ENCODE data around the gene INO80D. TPM values are rescaled to one million over a fixed set of nuclear protein-coding genes. Genes with fewer than 3 reads are reported as not detected.

The INO80D gene
- total and polyA plus RNA-seq, 2 of the 13 experiments (the other 11 are each of a cell fraction or from before 2014, with no cell fraction given) = 7.6 to 7.9 TPM

- no peak for TF ChIP-seq MAZ (IDR thresholded peaks at IDR 0.05; ENCODE audit: borderline replicate concordance, low read depth, low read length)
- no peak for TF ChIP-seq MAZ (CRISPR knock-in tag; IDR thresholded peaks at IDR 0.05; ENCODE audit: low read depth)
- TF ChIP-seq ZNF547 (CRISPR knock-in tag; IDR thresholded peaks at IDR 0.05) = no peak
- TF ChIP-seq NR3C1 (CRISPR knock-in tag; IDR thresholded peaks at IDR 0.05) = no peak
- no peak for TF ChIP-seq ZBTB49 (CRISPR knock-in tag; IDR thresholded peaks at IDR 0.05; ENCODE audit: borderline replicate concordance)
- TF ChIP-seq ZBTB8A (CRISPR knock-in tag; IDR thresholded peaks at IDR 0.05; ENCODE audit: borderline replicate concordance, low read depth) = no peak
- TF ChIP-seq ATF4 (CRISPR knock-in tag; IDR thresholded peaks at IDR 0.05) = no peak
- peak; percentile 41; the same call in 1 of the 2 replicates for TF ChIP-seq SAP130 (CRISPR knock-in tag; IDR thresholded peaks at IDR 0.05; ENCODE audit: low read depth)
- 0 out of 2 replicates have a peak, but pooled peaks have one; percentile 20 for TF ChIP-seq ZNF331 (CRISPR knock-in tag; IDR thresholded peaks at IDR 0.05)
- TF ChIP-seq POLR2AphosphoS5 (IDR thresholded peaks at IDR 0.05; ENCODE audit: low read depth, low read length) = no peak
- no peak for TF ChIP-seq ZNF558 (CRISPR knock-in tag; IDR thresholded peaks at IDR 0.05; ENCODE audit: borderline replicate concordance)
- peak; percentile 91 for TF ChIP-seq SOX5 (CRISPR knock-in tag; IDR thresholded peaks at IDR 0.05; ENCODE audit: borderline replicate concordance)
- no peak for TF ChIP-seq MXD3 (CRISPR knock-in tag; IDR thresholded peaks at IDR 0.05)
- TF ChIP-seq NFIC (IDR thresholded peaks at IDR 0.05; ENCODE audit: low read length) = no peak
- TF ChIP-seq TFAP4 (IDR thresholded peaks at IDR 0.05; ENCODE audit: borderline replicate concordance, low read depth) = peak; percentile 72
- TF ChIP-seq HOMEZ (CRISPR knock-in tag; IDR thresholded peaks at IDR 0.05; ENCODE audit: low read depth) = peak; percentile 19; the same call in 1 of the 2 replicates
- TF ChIP-seq SP2 (CRISPR knock-in tag; IDR thresholded peaks at IDR 0.05) = no peak
- no peak for TF ChIP-seq SOX6 (IDR thresholded peaks at IDR 0.05)
- peak; percentile 68; the same call in 1 of the 2 replicates for TF ChIP-seq SOX6 (CRISPR knock-in tag; IDR thresholded peaks at IDR 0.05)
- no peak for TF ChIP-seq ZNF678 (CRISPR knock-in tag; IDR thresholded peaks at IDR 0.05)
- no peak for TF ChIP-seq GMEB2 (CRISPR knock-in tag; IDR thresholded peaks at IDR 0.05; ENCODE audit: low read depth)
- TF ChIP-seq TBL1XR1 (IDR thresholded peaks at IDR 0.05; ENCODE audit: borderline replicate concordance, low read length, partially characterized antibody) = no peak
- no peak for TF ChIP-seq PPARG (CRISPR knock-in tag; conservative IDR thresholded peaks at IDR 0.05)
- TF ChIP-seq XRCC5 (optimal IDR thresholded peaks at IDR 0.05; ENCODE audit: low read length) = peak; percentile 22
Observed at GRCh38 chr2:205964111-205964761, 121.7 kb downstream of the INO80D start (continued).

Measured in HepG2 (cell line).